HFFc6 (cell line): ENCODE data around the gene BCAS4. TPM values are rescaled to one million over a fixed set of nuclear protein-coding genes. Genes with fewer than 3 reads are reported as not detected.

Experiments
- DNase-seq: peaks from one replicate; pipeline ENCODE4 v3.0.0-alpha.2; 2018
- H3K27ac Mint-ChIP-seq: 2 replicates; pipeline ENCODE4 v1.8.0; 2020; ENCODE audit warnings: mild to moderate bottlenecking, mixed read lengths
- H3K27me3 Mint-ChIP-seq: 2 replicates; pipeline ENCODE4 v1.8.0; 2021; ENCODE audit warnings: mild to moderate bottlenecking, moderate library complexity, mixed read lengths; ENCODE audit not compliant: insufficient read depth
- H3K36me3 Mint-ChIP-seq: 2 replicates; pipeline ENCODE4 v1.8.0; 2021; ENCODE audit warnings: low read depth, mixed read lengths
- H3K4me1 Mint-ChIP-seq: 2 replicates; pipeline ENCODE4 v1.8.0; 2020; ENCODE audit warnings: low read depth, mixed read lengths
- H3K4me3 Mint-ChIP-seq: 2 replicates; pipeline ENCODE4 v1.8.0; 2020; ENCODE audit warnings: mild to moderate bottlenecking, moderate library complexity, mixed read lengths
- H3K9me3 Mint-ChIP-seq: 2 replicates; pipeline ENCODE4 v1.8.0; 2020; ENCODE audit warnings: mild to moderate bottlenecking, mixed read lengths
- total RNA-seq, 6 experiments: library from RNA; stranded (reverse); fragmentation: NEBNext Ultra II Directional; extraction: Animal tissue kit (Norgen Biotek cat#: 25700); gene quantifications; 2 replicates in 1 of 6; 3 replicates in 5 of 6; pipeline ENCODE4 v1.2.3, GENCODE V29; 2021
- TF ChIP-seq, protein P1 (sequence below): fragments of 200-600 bp; sonication (generic); IDR thresholded peaks from 2 replicates; pipeline ENCODE4 v1.5.0; 2021; ENCODE audit warnings: antibody characterized with exemption, mild to moderate bottlenecking

The BCAS4 gene
- total RNA-seq, 6 experiments from 2014 or later, result 19.8 to 23.5 (median 21.7) TPM

GRCh38 chr20:50885781-50886180, 90.9 kb downstream of the BCAS4 start:
- Mint-ChIP-seq H3K27me3 (no peaks in the 10 kb centered on the region; the same call in 1 of the 2 replicates), H3K27ac (no peak overlapping the region), H3K9me3 (no peaks in the 10 kb centered on the region), H3K36me3 (peaks cover 22% of the 10 kb centered on the region; the same call in 1 of the 2 replicates), H3K4me1 (peaks cover 8% of the 10 kb centered on the region), H3K4me3 (no peak overlapping the region)
- TF ChIP-seq, protein P1, sequence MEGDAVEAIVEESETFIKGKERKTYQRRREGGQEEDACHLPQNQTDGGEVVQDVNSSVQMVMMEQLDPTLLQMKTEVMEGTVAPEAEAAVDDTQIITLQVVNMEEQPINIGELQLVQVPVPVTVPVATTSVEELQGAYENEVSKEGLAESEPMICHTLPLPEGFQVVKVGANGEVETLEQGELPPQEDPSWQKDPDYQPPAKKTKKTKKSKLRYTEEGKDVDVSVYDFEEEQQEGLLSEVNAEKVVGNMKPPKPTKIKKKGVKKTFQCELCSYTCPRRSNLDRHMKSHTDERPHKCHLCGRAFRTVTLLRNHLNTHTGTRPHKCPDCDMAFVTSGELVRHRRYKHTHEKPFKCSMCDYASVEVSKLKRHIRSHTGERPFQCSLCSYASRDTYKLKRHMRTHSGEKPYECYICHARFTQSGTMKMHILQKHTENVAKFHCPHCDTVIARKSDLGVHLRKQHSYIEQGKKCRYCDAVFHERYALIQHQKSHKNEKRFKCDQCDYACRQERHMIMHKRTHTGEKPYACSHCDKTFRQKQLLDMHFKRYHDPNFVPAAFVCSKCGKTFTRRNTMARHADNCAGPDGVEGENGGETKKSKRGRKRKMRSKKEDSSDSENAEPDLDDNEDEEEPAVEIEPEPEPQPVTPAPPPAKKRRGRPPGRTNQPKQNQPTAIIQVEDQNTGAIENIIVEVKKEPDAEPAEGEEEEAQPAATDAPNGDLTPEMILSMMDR, result no peak
- DNase-seq, result no peak

GRCh38 chr20:50886184-50886790, 91.4 kb downstream of the BCAS4 start:
- TF ChIP-seq, protein P1, result no peak
- Mint-ChIP-seq H3K4me1 (peaks cover 13% of the 10 kb centered on the region), H3K36me3 (peaks cover 25% of the 10 kb centered on the region; the same call in 1 of the 2 replicates), H3K9me3 (no peaks in the 10 kb centered on the region), H3K27ac (no peak overlapping the region), H3K4me3 (no peak overlapping the region), H3K27me3 (no peaks in the 10 kb centered on the region; the same call in 1 of the 2 replicates)
- no peak for DNase-seq

GRCh38 chr20:50887576-50887975, 92.7 kb downstream of the BCAS4 start:
- H3K27me3 Mint-ChIP-seq, result no peaks in the 10 kb centered on the region; the same call in 1 of the 2 replicates
- no peak for DNase-seq

GRCh38 chr20:50891138-50891537, 96.3 kb downstream of the BCAS4 start:
- Mint-ChIP-seq H3K27me3 (no peaks in the 10 kb centered on the region; the same call in 1 of the 2 replicates), H3K27ac (peak overlapping the region; percentile 24; the same call in 1 of the 2 replicates), H3K4me1 (peaks cover 25% of the 10 kb centered on the region), H3K36me3 (peaks cover 57% of the 10 kb centered on the region), H3K4me3 (no peak overlapping the region), H3K9me3 (no peaks in the 10 kb centered on the region)
- peak; percentile 29 for DNase-seq
- TF ChIP-seq, protein P1, result no peak

More at GRCh38 chr20:50887576-50887975, 92.7 kb downstream of the BCAS4 start:
- Mint-ChIP-seq H3K36me3 (peaks cover 37% of the 10 kb centered on the region), H3K4me1 (peaks cover 25% of the 10 kb centered on the region), H3K9me3 (no peaks in the 10 kb centered on the region), H3K27ac (no peak overlapping the region), H3K4me3 (no peak overlapping the region)
- TF ChIP-seq, protein P1, result no peak

- Mint-ChIP-seq H3K4me1 (peaks cover 23% of the 10 kb centered on the region), H3K27me3 (no peaks in the 10 kb centered on the region; the same call in 1 of the 2 replicates), H3K9me3 (no peaks in the 10 kb centered on the region), H3K4me3 (no peak overlapping the region), H3K27ac (no peak overlapping the region), H3K36me3 (peaks cover 61% of the 10 kb centered on the region)
- TF ChIP-seq, protein P1, result no peak
- no peak for DNase-seq
Measured at GRCh38 chr20:50892394-50892793, 97.5 kb downstream of the BCAS4 start.
